HG03108 (cell line): ENCODE measurements around the gene ADGRD1.
"Not testable (repeated sequence)": the region's sequence is repeated elsewhere in the genome, so short reads cannot be mapped to it uniquely, and the experiment has no call there.

Source experiments
- ATAC-seq: cut with Tn5 transposase; IDR thresholded peaks from one replicate; pipeline ENCODE4 v1.9.1; 2021; ENCODE audit warnings: moderate library complexity; ENCODE audit not compliant: unreplicated experiment

Gene ADGRD1

GRCh38 chr12:130983328-130984017 is 29.8 kb downstream of the ADGRD1 start:
- ATAC-seq: no peak

- ATAC-seq: no peak
Observed at GRCh38 chr12:130984183-130985058, 30.7 kb downstream of the ADGRD1 start.

GRCh38 chr12:130987151-130987931 is 33.6 kb downstream of the ADGRD1 start:
- no peak for ATAC-seq

GRCh38 chr12:130988261-130988660 is 34.6 kb downstream of the ADGRD1 start:
- ATAC-seq: no peak

- no peak for ATAC-seq
Observed at GRCh38 chr12:130988751-130989150, 35.0 kb downstream of the ADGRD1 start.

- ATAC-seq: no peak
Observed at GRCh38 chr12:130989391-130989790, 35.7 kb downstream of the ADGRD1 start.

- ATAC-seq: no peak
Observed at GRCh38 chr12:130990034-130990433, 36.3 kb downstream of the ADGRD1 start.

- ATAC-seq: no peak
Observed at GRCh38 chr12:130992448-130992847, 38.7 kb downstream of the ADGRD1 start.

- no peak for ATAC-seq
Observed at GRCh38 chr12:130992979-130993538, 39.4 kb downstream of the ADGRD1 start.

- ATAC-seq: no peak
Observed at GRCh38 chr12:130993759-130994670, 40.3 kb downstream of the ADGRD1 start.

- no peak for ATAC-seq
Observed at GRCh38 chr12:130994821-130995375, 41.2 kb downstream of the ADGRD1 start.

- not testable (repeated sequence) for ATAC-seq
Observed at GRCh38 chr12:130995386-130995969, 41.8 kb downstream of the ADGRD1 start.

- ATAC-seq: no peak
Observed at GRCh38 chr12:130998136-130998535, 44.4 kb downstream of the ADGRD1 start.

- ATAC-seq: no peak
Observed at GRCh38 chr12:131000000-131000486, 46.3 kb downstream of the ADGRD1 start.

GRCh38 chr12:131001493-131001892 is 47.8 kb downstream of the ADGRD1 start:
- no peak for ATAC-seq

- no peak for ATAC-seq
Observed at GRCh38 chr12:131002216-131002631, 48.5 kb downstream of the ADGRD1 start.

- no peak for ATAC-seq
Observed at GRCh38 chr12:131003036-131003715, 49.5 kb downstream of the ADGRD1 start.

- ATAC-seq: no peak
Observed at GRCh38 chr12:131003716-131004045, 50.0 kb downstream of the ADGRD1 start.

GRCh38 chr12:131004166-131004565 is 50.5 kb downstream of the ADGRD1 start:
- ATAC-seq: no peak
